Naive B cell (primary cell): ENCODE data around the gene APOL3. TPM values are rescaled to one million over a fixed set of nuclear protein-coding genes. Genes with fewer than 3 reads are reported as not detected.
"Not testable (repeated sequence)": the region's sequence is repeated elsewhere in the genome, so short reads cannot be mapped to it uniquely, and the experiment has no call there.

Experiments used
- ATAC-seq, 2 donors: fragments of 150-1000 bp; cut with Tn5 transposase; 2 replicates each; pipeline ENCODE4 v1.10.0; 2021; ENCODE audit warnings: low read depth in 2 of 2, mild to moderate bottlenecking in 2 of 2, moderate library complexity in 2 of 2
- DNase-seq: peaks from one replicate; pipeline ENCODE4 v3.0.0; 2022
- H3K27ac Mint-ChIP-seq, 6 donors: one replicate each; pipeline ENCODE4 v1.8.0; 2020 to 2022; ENCODE audit warnings: mild to moderate bottlenecking in 6 of 6, mixed read lengths in 6 of 6, moderate library complexity in 5 of 6, inconsistent platforms in 2 of 6
- H3K27me3 Mint-ChIP-seq, 3 donors: one replicate each; pipeline ENCODE4 v1.8.0; 2021 to 2022; ENCODE audit warnings: mixed read lengths in 3 of 3, mild to moderate bottlenecking in 1 of 3
- H3K36me3 Mint-ChIP-seq, 2 donors: one replicate each; pipeline ENCODE4 v1.8.0; 2020 to 2022; ENCODE audit warnings: mixed read lengths in 2 of 2, inconsistent platforms in 1 of 2, mild to moderate bottlenecking in 1 of 2
- H3K4me1 Mint-ChIP-seq, 3 donors: one replicate each; pipeline ENCODE4 v1.8.0; 2020 to 2022; ENCODE audit warnings: mixed read lengths in 3 of 3, inconsistent platforms in 1 of 3, mild to moderate bottlenecking in 1 of 3, moderate library complexity in 1 of 3
- H3K4me3 Mint-ChIP-seq, 8 donors: one replicate each; pipeline ENCODE4 v1.8.0; 2020 to 2022; ENCODE audit warnings: mild to moderate bottlenecking in 8 of 8, mixed read lengths in 8 of 8, moderate library complexity in 8 of 8, inconsistent platforms in 2 of 8
- H3K9me3 Mint-ChIP-seq, 7 donors: one replicate each; pipeline ENCODE4 v1.8.0; 2020 to 2022; ENCODE audit warnings: mixed read lengths in 7 of 7, mild to moderate bottlenecking in 5 of 7, inconsistent platforms in 2 of 7, moderate library complexity in 1 of 7
- polyA plus RNA-seq, 6 donors: library from polyadenylated mRNA; unstranded; fragments of 300-500 nt; fragmentation: Illumina TruSeq; gene quantifications; one replicate each; pipeline ENCODE4 v1.2.3, GENCODE V29; 2021; ENCODE audit warnings: low read depth in 6 of 6

The APOL3 gene
- polyA plus RNA-seq, 6 donors from 2014 or later, result 15.5 to 41.3 (median 31.7) TPM

GRCh38 chr22:36151006-36151595, 9.5 kb downstream of the APOL3 start:
- H3K4me1 Mint-ChIP-seq, result peaks cover 25 to 65% (median 39%) of the 10 kb centered on the region in 3 donors
- peak overlapping the region in 5 of 6 donors; percentile 18 to 84 (median 48) for H3K27ac Mint-ChIP-seq

GRCh38 chr22:36149441-36149840, 11.1 kb downstream of the APOL3 start:
- Mint-ChIP-seq H3K27ac (peak overlapping the region in 1 of 6 donors; percentile 21), H3K4me3 (no peak overlapping the region), H3K9me3 (no peaks in the 10 kb centered on the region), H3K36me3 (peaks cover 10 to 13% of the 10 kb centered on the region in 2 donors), H3K27me3 (no peaks in the 10 kb centered on the region), H3K4me1 (peaks cover 14 to 52% (median 27%) of the 10 kb centered on the region in 3 donors)
- DNase-seq (no peak), ATAC-seq (no peak)

More at GRCh38 chr22:36151006-36151595, 9.5 kb downstream of the APOL3 start:
- DNase-seq (no peak), ATAC-seq (no peak)
- Mint-ChIP-seq H3K9me3 (no peaks in the 10 kb centered on the region), H3K36me3 (peaks cover 5 to 13% of the 10 kb centered on the region in 2 donors), H3K4me3 (no peak overlapping the region), H3K27me3 (no peaks in the 10 kb centered on the region)

DNA sequence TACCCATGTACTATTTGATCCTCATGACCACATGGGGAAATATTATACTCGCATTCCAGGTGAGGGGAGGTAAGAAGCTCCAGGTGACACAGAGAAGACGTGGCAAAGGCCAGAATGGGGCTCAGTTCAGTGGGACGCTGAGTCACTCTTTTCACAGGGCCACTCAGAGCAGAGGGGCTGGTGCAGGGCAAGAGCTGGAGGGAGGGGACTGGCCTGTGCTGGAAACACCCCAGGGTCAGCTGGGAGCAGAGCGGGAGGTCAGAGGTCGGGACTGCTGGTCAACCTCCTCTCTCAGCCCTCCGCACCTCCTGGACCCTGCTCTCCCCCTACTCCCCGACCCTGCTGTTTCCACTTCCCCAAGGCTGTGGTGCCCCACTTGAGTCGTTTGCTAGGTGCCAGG, 12.1 kb downstream of the APOL3 start:
- no peaks in the 10 kb centered on the region for H3K27me3 Mint-ChIP-seq
- no peak overlapping the region for H3K4me3 Mint-ChIP-seq
- peak overlapping the region in 5 of 6 donors; percentile 65 to 74 (median 70) for H3K27ac Mint-ChIP-seq
- H3K4me1 Mint-ChIP-seq, result peaks cover 13 to 42% (median 24%) of the 10 kb centered on the region in 3 donors
- no peak for ATAC-seq
- H3K36me3 Mint-ChIP-seq, result peaks cover 10 to 13% of the 10 kb centered on the region in 2 donors
- H3K9me3 Mint-ChIP-seq, result no peaks in the 10 kb centered on the region
- DNase-seq, result no peak

DNA sequence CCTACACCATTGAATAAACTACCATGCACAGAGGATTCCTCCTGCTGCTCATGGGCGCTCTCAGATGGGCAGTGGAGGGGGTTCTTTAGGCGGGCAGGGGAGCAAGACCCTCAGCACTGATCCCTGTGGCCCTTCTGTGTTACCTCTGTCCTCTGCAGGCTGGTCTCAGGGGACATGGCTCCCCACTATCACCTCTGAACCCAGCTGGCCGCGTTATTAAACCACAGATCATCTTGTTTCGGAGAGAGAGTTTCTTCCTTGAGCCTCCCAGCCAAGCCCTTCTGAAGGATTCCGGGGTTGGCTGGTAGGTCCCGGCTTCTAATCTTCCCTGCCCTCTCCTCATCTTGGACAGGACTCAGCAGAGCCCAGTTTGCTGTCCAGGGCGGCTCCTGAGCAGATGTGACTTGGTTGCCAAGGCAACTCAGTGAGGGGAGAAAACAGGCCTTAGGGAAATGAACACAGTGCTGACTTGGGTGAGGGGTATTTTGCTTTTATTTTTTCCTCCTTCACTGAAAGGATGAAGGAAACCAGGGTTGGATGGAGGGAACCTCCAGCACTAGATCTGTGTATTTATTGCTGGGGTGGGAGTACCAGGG, 13.3 kb downstream of the APOL3 start:
- H3K9me3 Mint-ChIP-seq, result no peaks in the 10 kb centered on the region
- H3K4me3 Mint-ChIP-seq, result no peak overlapping the region
- no peaks in the 10 kb centered on the region for H3K27me3 Mint-ChIP-seq
- DNase-seq (no peak), ATAC-seq (no peak)
- H3K27ac Mint-ChIP-seq, result peak overlapping the region in 4 of 6 donors; percentile 65 to 88 (median 86)
- H3K36me3 Mint-ChIP-seq, result peaks cover 17 to 18% of the 10 kb centered on the region in 2 donors
- H3K4me1 Mint-ChIP-seq, result peaks cover 13 to 40% (median 24%) of the 10 kb centered on the region in 3 donors

DNA sequence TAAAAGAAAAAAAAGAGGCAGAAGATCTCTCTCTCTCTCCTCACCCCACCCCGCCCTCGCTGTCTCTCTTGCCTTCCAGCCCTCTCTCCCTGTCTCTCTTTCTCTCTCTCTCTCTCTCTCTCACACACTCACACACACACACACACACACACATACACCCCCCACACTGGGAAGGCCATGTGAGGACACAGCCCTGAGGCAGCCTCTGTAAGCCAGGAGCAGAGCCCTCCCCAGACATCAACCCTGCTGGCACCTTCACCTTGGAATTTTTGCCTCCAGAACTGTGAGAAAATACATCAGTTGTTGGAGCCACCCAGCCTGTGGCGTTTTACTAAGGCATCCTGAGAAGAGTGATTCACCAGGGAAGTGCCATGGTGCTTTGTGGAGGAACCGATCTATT, 14.7 kb downstream of the APOL3 start:
- peaks cover 20 to 23% of the 10 kb centered on the region in 2 donors for H3K36me3 Mint-ChIP-seq
- H3K27me3 Mint-ChIP-seq, result no peaks in the 10 kb centered on the region
- no peak for DNase-seq
- no peak overlapping the region for H3K4me3 Mint-ChIP-seq
- H3K9me3 Mint-ChIP-seq, result no peaks in the 10 kb centered on the region
- peaks cover 9 to 30% (median 19%) of the 10 kb centered on the region in 3 donors for H3K4me1 Mint-ChIP-seq
- no peak for ATAC-seq
- H3K27ac Mint-ChIP-seq, result peak overlapping the region in 2 of 6 donors; percentile 22 to 77

GRCh38 chr22:36144886-36145541, 15.5 kb downstream of the APOL3 start:
- ATAC-seq (peak; percentile 41 to 72), DNase-seq (no peak)
- Mint-ChIP-seq H3K9me3 (no peaks in the 10 kb centered on the region), H3K4me3 (no peak overlapping the region), H3K36me3 (peaks cover 23 to 27% of the 10 kb centered on the region in 2 donors), H3K27ac (peak overlapping the region in 1 of 6 donors; percentile 29), H3K4me1 (peaks cover 9 to 25% (median 15%) of the 10 kb centered on the region in 3 donors), H3K27me3 (no peaks in the 10 kb centered on the region)

DNA sequence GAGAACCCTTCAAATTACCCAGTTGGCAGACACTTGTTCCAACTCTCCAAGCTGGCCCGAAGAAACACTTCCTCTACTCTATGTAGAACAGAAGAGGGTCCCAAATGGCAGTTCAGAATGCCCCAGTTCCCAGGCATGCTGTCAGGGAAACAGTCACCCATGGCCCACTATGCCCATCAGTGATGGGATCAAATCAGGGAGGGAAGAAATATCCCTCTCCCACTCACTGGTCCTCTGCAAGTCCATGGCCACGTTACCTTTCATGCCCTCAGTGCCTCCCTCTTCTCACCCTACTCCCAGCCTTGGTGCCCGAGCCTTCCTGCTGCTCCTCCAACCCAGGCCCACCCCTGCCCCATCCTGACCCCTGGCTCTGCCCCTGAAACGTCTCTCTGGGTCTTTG, 16.6 kb downstream of the APOL3 start:
- no peak overlapping the region for H3K4me3 Mint-ChIP-seq

DNA sequence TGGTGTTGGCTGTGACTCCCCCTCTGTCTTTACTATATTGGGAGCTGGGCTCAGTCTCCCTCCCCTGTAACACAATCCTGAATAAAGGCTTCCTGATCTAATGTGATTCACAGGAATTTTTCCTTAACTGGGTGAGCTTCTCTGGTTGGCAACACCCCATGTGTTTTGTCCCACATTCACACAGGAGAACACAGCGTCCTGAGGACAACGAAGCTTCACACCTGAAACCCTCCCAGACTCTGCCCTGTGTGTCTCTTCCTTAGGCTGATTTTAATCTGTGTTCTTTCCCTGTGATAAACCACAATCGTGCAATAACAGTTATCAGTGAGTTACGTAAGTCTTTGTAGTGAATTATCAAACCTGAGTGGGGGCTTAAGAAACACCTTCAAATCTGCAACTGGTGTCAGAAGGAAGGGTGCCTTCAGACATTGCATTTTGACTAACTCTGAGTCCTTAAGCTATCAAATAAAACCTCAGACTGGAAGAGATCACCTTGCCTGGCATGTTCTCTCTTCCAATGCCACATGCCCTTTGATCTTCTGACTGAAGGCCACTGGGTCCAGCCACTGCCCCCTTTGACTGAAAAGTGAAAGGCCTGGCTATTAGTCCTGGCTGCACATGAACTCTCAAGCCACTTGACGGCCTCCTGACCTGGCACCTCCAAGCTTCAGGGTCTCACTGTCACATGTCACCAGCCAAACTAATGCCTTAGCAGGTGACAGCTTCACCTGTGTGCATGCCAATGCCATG, 17.3 kb downstream of the APOL3 start:
- Mint-ChIP-seq H3K36me3 (peaks cover 22 to 27% of the 10 kb centered on the region in 2 donors), H3K4me3 (no peak overlapping the region), H3K9me3 (no peaks in the 10 kb centered on the region), H3K27me3 (no peaks in the 10 kb centered on the region), H3K27ac (peak overlapping the region in 1 of 6 donors; percentile 24), H3K4me1 (peaks cover 7 to 17% (median 9%) of the 10 kb centered on the region in 3 donors)
- DNase-seq (no peak), ATAC-seq (no peak)

More for the DNA sequence above, 16.6 kb downstream of the APOL3 start:
- Mint-ChIP-seq H3K4me1 (peaks cover 9 to 19% (median 15%) of the 10 kb centered on the region in 3 donors), H3K9me3 (no peaks in the 10 kb centered on the region), H3K27me3 (no peaks in the 10 kb centered on the region), H3K36me3 (peaks cover 23 to 27% of the 10 kb centered on the region in 2 donors), H3K27ac (peak overlapping the region in 2 of 6 donors; percentile 74 to 76)
- no peak for ATAC-seq
- no peak for DNase-seq

DNA sequence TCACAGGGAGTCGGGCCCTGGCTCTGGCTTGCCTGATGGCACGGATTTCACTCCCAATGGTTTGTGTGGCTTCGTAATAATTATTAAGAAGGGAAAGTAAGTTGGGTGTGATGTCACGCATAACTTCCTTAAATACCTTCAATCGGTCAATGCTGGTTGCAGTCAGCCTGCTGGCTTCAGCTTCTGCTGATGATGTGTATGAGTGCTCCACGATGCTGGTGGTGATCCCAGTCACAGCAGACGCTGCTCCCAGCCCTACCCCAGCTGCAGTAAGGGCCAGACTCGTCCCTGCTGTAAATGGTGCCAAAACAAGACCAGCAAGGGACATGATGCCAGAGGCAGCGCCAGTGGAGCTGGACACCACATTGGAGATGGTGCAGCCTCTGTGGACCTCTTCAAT, 19.1 kb downstream of the APOL3 start:
- Mint-ChIP-seq H3K36me3 (peaks cover 18 to 27% of the 10 kb centered on the region in 2 donors), H3K27me3 (no peaks in the 10 kb centered on the region), H3K27ac (no peak overlapping the region), H3K9me3 (no peaks in the 10 kb centered on the region), H3K4me1 (peaks cover 4 to 5% (median 4%) of the 10 kb centered on the region in 3 donors), H3K4me3 (no peak overlapping the region)
- ATAC-seq, result no peak
- no peak for DNase-seq

GRCh38 chr22:36138709-36139108, 21.8 kb downstream of the APOL3 start:
- H3K4me1 Mint-ChIP-seq, ATAC-seq, H3K9me3 Mint-ChIP-seq, H3K4me3 Mint-ChIP-seq, H3K27me3 Mint-ChIP-seq, DNase-seq: not testable (repeated sequence)
- H3K36me3 Mint-ChIP-seq, result peaks cover 12 to 27% of the 10 kb centered on the region in 2 donors
- peak overlapping the region in 3 of 6 donors; percentile 9 to 49 (median 43) for H3K27ac Mint-ChIP-seq

DNA sequence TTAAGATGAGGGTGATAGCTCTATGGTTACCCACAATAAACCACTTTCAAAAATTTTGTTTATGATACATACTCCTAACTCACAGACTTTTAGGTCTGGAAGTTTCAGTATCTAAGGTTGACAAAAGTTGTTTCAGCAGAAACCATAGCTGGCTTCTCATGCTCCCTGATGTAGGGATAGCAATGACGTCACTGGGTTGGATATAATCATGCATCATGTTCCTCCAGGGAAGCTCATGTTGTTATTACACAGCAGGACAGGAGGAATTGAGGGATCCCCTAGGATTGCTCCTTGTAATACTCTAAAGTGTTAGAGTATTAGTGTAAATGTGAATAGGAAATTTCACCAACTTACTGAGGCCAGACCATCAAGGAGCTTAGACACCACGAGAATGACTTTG, 23.6 kb downstream of the APOL3 start:
- ATAC-seq (no peak), DNase-seq (no peak)
- Mint-ChIP-seq H3K27me3 (peaks cover 0 to 4% (median 0%) of the 10 kb centered on the region in 3 donors), H3K4me1 (no peaks in the 10 kb centered on the region), H3K4me3 (no peak overlapping the region), H3K27ac (no peak overlapping the region), H3K36me3 (peaks cover 3 to 18% of the 10 kb centered on the region in 2 donors), H3K9me3 (no peaks in the 10 kb centered on the region)

- no peak overlapping the region for H3K4me3 Mint-ChIP-seq
- peaks cover 0 to 13% of the 10 kb centered on the region in 2 donors for H3K36me3 Mint-ChIP-seq
- H3K4me1 Mint-ChIP-seq, result no peaks in the 10 kb centered on the region
- no peak for DNase-seq
- H3K27me3 Mint-ChIP-seq, result peaks cover 0 to 4% (median under 1%) of the 10 kb centered on the region in 3 donors
- no peak for ATAC-seq
- no peak overlapping the region for H3K27ac Mint-ChIP-seq
- no peaks in the 10 kb centered on the region for H3K9me3 Mint-ChIP-seq
These were observed 24.1 kb downstream of the APOL3 start for GRCh38 chr22:36136475-36136874.

DNA sequence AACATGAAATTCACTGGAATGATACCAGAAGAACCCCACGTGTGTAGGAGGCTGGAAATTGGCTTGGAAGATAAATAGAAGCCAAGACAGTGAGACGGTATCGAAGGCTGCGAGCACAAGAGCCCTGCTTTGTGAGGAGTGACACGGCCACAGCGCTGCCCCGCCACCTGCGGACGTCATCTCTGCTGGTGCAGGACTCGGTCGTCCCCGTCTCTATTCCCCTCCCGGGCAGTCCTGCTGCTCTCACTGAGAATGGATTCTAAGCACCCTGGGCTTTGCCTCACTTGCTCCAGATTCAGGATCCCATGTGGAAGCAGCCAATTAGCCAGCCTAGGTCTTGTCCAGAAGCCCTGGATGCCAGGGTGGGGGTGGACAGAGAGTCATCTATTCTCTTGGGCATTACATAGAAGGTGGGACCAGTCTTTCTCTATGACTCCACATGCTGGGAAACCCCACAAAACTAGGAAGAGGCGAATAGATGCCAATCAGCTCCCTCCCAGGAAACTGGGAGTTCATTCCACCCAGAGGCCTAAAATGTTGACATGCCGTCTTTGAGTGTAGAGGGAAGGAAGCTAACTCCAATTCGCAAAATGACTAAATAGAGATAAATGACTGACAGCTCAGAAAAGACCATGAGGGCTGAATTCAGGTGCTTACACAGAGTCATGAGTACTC, 25.1 kb downstream of the APOL3 start:
- DNase-seq (no peak), ATAC-seq (no peak)
- H3K27me3 Mint-ChIP-seq, result peaks cover 5 to 11% (median 9%) of the 10 kb centered on the region in 3 donors
- H3K9me3 Mint-ChIP-seq, result no peaks in the 10 kb centered on the region
- no peaks in the 10 kb centered on the region for H3K4me1 Mint-ChIP-seq
- peak overlapping the region in 1 of 6 donors; percentile 48 for H3K27ac Mint-ChIP-seq
- peaks cover 0 to 2% of the 10 kb centered on the region in 2 donors for H3K36me3 Mint-ChIP-seq
- no peak overlapping the region for H3K4me3 Mint-ChIP-seq
